ENCODE measurements around the gene WDFY4.

WDFY4 gene

DNA sequence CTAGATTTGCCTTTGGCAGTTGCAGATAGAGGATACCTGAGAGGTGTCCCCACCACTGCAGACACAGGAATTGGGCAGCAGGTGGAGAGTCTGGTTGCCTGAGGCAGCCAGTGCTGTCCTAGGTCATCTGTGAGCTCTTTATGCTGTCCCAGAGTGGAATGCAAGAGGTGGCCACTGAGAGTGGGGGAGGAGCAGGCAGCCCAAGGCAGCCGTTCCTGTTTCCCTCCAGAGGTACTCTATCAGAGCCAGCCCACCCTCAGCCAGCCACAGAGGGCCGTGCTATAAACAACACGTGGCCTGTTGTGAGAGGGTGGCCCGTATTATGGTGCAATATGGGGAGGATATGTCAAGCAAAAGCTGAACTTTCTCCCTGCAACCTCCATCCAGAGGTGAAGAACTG lies 246.5 kb downstream of the WDFY4 start:
- DNase-seq, result no peak

DNA sequence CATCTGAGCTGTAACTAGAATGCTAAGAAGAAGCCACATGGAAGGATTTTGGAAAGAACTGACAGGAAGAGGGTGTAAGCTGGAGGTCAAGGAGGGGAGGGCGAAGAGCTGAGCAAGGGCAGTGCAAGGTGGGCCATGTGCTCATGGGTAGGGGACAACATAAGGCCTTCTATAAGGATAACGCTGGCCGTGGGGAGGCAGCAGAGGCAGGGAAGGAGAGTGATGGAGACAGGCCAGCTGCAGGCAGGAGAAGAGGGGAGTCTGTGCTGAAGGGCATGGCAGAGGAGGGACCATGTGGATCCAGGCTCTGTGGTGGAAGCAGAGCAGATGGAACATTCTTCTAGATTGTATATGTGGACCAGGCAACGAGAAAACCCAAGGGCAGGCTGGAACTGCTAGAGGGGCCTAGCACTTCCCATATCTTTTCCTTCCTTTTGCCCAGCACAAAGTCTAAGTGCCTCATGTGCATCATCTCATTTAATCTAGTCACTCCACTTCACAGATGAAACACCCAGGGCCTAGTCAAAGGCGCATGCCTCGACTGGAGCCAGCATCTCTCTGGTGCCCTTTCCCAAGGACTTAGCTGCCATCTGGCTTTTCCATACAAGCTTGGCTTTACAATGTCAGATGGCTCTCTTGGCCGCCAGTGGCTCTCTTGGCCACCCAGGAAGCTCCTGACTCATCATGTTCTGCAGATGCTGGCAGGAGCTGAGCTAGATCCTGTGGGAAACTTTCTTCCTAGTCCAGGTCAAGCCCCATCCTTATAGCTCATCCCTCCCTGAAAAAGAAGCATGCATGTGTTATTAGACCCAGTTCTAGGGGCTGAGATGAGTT lies 248.4 kb downstream of the WDFY4 start:
- DNase-seq, result no peak

DNA sequence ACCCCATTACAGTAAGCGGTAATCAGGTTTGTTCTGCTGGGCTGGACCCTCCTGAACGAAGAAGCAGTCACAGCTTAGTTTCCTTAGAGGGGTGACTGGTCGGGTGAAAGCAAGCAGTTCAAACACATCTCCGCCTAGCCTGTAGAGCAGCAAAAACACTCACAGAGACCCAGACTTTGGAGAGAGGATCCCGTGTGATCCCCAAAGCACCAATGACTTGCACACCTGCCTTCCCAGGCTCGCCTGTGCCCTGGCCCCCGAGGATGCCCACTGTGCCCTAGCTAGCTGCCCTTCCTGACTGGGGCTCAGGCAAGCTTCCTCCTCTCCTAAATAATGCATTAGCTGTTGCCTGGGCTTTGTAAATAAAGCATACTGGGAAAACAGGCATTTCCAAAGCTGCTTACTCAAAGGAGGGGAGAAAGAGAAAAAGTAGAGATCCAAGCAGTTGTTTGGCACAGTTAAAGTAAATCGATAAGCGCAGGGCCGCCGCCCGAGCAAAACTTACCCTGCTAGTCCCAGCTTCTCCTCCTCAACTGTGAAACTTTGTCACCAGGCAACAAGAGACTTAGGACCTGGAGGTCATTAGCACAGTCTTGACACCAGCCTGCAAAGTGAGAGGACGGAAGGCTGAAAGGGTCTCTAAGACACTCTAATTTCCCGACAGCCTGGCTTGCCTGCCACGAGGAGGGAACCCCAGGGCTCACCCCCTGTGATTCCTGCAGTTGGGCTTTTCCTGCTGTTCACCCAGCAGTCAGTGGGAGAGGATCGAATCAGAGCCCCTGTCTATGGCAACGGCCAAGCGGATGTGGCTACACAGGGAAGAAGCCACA lies 250.2 kb downstream of the WDFY4 start:
- DNase-seq, result peak; percentile 50

DNA sequence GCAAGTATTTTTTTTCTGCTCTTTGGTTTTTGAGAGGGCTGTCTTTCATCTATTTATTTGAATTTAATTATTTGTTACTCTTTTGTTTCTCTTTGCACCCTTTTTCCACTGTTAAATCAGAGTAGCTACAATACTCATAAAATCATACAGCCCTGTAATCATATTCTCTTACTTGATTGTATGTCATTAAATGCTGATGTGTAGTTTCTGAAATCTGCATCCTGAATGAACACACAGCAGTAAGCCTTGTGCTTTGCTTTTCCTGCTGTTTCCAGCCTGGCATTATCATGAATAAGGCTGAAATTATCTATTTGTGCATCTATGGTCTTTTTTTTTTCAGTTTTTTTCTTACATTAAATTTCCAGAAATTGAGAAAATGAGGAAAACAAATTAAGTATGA lies 250.9 kb downstream of the WDFY4 start:
- DNase-seq, result no peak

DNA sequence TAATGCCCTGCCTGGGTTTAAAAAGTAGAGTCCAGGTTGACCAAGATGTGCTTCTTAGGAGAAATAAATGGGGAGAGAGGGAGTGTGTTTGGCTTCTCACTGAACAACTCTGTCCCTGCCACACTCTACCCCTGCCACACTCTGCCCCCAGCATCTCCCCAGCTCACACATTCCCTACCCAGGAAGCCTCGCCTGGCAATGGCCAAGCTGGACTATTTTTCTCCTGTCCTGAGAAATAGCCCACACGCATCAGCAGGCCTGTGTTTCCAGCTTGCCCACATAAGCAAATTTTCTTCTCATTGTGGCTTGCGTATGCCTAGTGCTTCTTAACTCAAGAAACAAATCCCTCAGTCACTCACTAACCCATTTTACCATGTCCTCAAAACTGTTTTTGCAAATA lies 253.1 kb downstream of the WDFY4 start:
- no peak for DNase-seq

DNA sequence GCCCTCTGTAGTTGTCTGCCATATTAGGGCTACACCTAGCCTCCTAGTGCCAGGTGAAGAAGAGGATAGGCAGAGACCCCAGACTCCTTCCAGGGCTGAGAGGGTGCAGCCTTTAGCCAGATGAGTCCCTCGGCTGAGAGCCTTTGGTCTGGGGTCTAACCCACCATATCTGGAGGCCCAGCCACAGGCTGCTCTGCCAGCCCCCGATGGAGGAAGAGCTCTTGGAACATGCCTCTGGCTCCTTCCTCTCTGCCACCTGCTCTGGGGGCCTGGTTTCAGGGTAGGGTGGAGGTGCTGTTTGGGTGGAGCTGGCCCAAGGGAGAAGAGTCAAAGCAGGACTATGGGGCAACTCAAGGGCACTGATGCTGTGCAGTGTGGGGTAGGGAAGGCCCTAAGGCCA lies 253.6 kb downstream of the WDFY4 start:
- no peak for DNase-seq

DNA sequence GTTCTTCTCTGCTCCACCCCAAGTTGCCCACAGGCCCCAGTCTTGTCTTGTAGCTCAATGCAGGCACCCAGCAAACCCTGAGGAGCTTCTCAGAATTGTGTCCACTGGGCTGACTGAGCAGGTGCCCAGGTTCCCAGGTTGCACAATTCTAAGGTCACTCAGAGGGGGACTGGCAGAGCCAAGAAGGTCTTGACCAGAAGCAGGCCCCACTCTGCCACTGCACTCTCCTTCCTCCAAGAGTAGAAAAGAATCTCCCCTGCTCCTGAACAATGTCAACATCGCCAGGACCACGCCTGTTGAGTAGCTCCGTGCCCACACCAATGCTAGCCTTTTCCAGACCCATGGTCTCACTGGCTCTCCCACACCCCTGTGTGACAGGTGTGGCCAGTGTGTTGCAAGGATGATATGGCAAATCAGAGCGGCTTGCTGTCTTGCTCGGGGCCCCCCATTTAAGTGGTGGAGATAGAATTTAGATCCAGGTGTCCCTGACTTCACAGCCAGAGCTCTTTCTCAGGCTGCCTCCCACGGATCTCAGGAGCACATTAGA lies 254.4 kb downstream of the WDFY4 start:
- no peak for DNase-seq

DNA sequence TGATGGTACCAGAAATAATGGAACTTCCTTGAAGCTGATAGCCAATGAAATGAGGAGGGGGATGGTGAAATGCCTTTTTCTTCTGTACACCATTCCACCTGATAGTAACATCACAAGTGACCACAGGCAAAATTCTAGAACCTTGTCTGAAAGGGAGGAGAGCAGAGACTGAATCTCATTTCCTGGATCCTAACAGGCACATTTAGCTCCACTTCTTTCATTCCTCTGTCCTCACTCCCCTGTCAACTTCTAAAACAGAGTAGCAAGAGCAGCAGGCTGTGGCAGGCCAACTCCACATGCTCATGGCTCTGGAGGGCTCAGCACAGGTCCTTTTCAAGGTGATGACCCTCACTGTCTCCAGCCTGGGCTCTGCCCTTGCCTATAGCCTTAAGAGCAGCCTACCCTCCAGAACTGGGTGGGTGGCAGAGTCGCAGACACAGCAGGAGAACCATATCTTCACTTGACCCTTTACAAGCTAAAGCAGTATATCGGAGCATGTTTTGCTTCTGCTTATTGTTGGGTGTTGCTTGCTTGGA lies 255.2 kb downstream of the WDFY4 start, which contains the start of gene LRRC18:
LRRC18 (minus strand) TSS at position 51 of the 536 bp plus-strand sequence. CDS start 25,685 bp downstream, outside the sequence.
- DNase-seq, result no peak

DNA sequence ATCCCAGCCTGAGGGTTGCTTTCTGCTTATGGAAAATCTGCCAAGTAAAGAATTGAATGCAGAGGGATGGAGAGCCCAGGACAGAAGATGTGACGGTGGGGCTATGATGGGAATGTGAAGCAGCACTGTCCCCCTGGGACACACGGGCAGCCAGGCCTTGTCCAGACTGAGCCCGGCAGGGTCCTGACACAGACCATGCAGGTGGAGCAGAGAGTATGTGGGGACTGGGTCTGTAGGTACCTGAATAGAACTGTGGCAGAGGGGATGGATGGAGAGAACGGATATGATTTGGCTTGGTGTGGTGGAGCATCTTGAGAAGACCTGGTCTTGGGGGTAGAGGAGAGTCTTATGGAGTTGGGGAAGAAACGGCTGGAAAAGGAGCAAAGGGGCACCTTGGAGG lies 255.7 kb downstream of the WDFY4 start:
- DNase-seq, result no peak

DNA sequence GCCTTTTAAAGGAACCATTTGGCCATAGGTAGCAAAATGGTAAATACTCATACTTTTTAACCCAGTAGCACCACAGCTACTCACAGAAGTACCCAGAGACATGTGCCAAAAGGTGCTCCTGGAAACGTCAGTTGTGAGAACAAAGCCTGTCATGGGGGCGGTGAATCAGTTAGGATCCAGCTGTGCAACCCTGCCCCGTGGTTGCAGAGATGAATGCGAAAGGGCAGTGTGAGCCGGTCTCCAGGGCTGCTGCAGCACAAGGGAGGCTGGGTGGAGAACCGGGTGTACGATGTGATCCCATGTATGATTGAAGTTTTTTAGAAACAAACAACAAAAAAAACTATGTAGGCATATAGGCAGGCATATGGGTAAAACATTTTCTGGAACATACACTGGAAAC lies 256.3 kb downstream of the WDFY4 start:
- no peak for DNase-seq

DNA sequence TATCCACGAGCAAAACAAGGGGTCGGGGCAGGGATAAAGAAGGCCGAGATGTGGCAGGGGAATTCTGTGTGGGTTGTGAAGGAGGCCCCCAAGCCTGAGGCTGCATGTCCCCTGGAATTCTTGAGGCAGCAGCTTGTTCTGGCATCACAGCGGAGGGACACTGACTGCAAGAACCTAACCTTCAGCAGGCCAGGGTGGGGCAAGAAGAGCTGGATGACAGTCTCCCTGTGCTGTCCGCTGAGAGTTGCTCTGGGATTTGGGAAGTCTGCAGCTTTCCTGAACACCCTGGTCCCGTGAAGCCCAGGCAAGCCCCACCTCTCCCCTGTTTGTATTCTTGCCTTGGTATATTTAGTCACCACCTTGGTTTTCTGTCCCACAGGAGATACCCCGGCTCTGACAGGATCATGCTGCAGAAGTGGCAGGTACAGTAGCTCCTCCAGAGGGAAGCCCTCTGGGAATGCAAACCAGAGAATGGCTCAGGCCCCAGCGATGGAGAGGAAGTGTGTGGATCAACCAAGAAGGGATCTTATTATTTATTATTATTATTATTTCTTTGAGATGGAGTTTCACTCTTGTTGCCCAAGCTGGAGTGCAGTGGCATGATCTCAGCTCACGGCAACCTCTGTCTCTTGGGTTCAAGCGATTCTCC lies 256.9 kb downstream of the WDFY4 start:
- no peak for DNase-seq

DNA sequence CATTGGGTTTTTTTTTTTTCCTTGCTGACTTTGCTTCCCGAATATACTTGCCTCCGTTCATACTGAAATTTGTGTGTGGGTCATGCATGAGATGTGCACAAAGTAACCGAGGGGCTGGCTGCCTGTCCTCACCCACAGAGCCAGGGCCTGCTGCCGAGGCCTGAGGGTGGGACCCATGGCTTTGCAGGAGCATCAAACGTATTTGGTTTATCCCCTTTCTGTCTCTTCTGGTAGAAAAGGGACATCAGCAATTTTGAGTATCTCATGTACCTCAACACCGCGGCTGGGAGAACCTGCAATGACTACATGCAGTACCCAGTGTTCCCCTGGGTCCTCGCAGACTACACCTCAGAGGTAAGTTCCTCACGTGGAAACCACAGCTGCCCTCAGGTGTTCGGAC lies 258.4 kb downstream of the WDFY4 start:
- no peak for DNase-seq

DNA sequence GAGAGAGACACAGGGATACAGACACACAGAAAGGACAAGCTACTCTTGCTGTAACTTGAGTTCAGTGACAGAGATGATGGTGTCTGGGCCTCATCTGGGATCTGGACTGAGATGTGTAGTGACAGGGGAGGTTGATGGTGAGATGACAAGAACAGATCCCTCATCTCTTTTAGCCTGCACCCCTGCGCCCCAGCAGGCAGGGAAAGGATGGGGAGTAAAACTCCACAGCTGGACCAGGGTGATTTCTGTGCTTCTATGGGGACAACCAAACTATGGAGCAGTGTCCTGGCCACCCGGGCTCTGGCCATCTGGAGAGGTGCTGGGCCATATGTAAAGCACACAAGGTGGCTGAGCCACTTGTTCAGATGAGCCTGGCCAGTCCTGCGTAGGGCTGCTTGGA lies 259.5 kb downstream of the WDFY4 start:
- no peak for DNase-seq

DNA sequence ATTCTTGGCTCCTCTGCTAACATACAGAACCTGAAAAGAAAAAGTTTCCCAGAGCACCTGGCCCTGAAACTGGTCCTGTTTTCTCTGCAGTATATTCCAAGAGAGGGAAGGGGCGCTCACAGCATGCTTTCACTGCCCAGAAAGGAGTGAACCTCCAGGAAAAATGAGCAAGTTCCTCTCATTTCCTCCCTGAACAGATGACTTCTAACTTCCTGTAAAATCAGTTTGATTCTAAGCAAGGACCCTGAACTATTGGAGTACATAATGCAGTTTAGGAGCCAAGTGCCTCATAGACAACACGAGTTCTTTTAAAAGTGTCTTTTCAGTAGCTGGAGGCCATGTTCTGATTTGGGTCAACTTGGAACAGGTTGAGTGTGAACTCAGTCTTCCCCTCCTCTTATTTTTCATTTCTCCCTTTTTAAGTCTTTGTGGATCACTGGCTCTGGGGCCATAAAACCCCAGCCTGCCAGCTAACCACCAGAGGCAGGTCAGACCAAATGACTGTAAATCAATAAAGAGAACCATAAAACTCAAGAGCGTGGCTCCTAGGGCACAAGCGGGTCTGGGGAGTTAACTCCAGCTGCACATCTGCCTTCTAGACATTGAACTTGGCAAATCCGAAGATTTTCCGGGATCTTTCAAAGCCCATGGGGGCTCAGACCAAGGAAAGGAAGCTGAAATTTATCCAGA lies 260.9 kb downstream of the WDFY4 start:
- no peak for DNase-seq

DNA sequence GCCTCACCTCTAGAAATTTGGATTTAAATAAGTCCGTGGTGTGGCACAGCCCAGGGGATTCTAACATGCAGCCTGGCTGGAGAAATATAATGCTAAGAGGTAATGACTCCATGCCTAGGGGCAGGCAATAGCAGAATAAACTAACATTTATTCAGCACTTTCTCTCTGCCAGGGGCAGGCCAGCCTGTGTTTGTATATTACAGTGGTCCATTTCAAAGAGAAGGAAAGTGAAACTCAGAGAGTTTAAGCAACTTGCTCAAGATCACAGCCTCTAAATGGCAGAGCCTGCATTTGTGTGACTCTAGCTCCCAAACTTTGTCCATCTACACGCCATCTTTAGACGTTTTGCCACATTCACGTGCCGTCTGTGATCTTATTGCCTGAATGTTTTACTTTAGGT lies 261.7 kb downstream of the WDFY4 start:
- DNase-seq, result no peak

DNA sequence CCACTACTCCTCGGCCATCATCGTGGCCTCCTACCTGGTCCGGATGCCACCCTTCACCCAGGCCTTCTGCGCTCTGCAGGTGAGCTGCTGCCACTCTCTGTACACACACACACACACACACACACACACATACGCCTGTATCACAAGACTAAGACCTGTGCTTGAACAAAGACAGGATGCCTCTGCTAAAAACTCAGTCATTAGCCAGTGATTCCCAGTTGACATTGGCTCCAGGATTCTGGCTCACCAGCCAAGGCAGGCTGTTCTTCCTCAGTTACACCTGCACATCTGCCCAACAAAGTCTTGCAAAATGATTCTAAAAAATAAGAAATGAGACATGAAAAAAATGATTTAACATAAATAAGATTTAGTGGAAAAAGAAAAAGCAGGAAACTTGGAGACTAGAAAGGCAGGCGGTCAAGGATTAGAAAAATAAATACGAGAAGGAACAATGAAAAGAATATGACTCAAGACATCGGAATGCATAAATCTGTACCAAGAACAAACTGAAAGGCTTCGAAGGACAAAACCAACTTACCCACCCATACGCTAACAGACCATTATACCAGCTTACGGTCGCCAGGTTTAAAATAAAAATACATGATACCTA lies 262.3 kb downstream of the WDFY4 start:
- no peak for DNase-seq

DNA sequence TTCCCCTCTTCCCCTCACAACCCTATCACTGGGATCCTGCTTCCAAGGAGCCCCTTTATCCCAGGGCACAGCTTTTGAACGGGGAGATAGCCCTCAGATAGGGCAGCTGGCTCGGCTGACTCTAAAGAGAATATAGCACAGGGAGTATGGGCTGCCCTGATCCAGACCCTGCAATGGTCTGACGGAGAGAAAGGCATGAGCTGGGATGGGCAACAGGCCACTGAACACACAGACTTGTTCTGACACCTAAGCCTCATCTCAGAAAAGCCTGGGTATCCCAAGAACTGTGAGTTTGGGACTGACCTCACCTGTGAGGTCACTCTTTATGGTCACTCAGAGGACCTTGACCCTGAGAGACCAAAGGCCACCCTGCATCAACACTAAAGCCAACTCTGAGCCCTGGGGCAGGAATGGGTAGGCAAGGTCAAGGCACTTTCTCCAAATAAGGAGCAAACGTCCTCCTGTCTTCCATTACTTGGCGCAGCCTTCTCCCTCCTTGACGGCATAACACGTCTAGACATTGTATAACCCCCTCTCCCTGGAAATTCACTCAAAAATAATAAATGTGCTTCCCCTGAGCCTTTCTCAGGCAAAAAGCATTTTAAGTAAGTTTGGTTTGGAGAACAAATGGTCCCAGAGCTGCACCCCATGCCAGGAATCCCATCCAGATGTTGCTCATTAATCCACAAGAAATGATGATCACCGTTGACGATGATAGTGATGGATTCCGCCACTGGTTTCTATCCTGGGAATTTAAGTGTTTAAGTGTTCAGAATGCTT lies 263.2 kb downstream of the WDFY4 start:
- DNase-seq, result peak; percentile 76

DNA sequence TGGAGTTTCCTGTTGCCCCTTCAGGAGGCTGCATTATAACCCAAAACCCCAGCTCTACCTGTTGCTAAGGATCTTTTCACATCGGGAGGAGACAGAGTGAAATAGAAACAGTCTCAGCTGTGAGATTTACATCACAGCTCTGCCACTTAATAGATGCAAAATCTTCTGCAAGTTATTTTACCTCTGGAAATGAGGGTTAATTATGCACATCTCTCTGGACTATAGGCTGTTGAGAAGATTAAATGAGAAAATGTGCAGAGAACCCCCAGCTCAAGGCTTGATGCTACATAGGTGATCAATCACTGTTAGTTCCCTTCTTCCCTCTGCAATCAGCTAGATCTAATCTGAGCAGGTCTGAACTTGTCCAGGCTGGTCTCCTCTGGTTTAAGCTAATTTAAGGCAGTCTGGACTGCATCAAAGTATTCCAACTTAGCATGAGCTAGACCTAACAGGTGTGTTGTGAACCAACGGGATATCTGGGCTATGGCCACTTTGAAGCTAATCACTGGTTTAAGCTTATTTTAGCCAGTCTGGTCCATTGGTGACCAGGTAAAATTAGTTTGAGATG lies 263.9 kb downstream of the WDFY4 start:
- DNase-seq, result no peak

DNA sequence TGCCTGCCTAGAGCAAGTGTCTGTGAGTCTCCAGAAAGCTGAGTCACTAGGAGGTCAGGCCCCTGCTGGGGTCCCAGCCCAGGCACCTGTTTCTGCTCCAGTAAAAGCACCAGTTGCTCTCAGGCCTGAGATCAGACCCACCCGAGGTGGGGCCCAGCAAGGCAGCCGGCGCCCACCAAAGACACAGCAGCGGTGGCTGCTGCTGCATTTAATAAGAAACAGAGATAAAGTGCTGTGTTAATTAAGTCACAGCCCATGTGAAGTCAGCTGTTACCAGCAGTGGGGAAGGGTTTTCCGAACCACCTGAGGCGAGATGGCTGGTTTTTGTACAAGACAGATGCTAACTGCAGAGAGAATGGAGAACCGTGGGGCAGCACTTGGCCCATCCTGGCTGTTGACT lies 267.0 kb downstream of the WDFY4 start:
- DNase-seq, result no peak

DNA sequence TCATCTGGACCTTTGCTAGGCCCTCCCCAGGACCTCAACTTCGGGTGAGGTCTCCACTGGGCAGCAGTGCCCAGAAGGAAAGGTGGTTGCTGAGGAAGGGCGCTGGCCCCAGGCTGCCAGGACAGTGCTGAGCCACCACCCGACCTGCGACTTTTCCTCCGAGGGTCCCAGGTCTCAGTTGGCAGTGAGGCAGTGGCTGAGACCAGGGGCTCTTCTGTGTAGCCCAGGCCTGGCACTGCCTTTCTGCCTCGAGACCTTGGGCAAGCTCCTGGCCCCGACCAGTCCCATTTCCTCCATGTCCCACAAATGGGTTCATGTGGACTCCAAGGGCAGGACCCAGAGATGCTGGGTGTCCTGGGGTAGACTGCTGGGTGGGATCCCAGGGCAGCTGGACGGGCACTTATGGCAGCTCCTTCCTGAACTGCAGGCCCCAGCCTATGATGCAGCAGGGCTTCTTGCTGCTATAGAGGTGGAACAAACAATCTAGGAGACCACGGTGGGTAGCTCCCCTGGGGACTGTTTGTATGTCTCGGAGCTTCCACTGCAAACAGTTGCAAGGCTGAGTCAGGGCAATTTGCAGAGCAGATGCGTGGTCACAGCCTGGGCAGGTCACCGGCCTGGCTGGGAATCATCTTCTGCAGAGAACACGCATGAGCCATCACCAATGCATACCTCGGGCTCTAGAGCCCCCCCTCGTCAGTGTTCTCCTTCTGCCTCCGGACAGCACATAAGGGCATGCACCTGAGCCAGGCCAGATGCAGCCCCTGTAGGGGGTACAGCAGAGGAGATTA lies 272.9 kb downstream of the WDFY4 start:
- no peak for DNase-seq

Data from right hindlimb (tissue), 1 donor.